RPMI8226 (cell line): Measurements from ENCODE around the gene ELOA.
"Not testable (repeated sequence)": the region's sequence is repeated elsewhere in the genome, so short reads cannot be mapped to it uniquely, and the experiment has no call there.

ENCODE experiments used
- DNase-seq: peaks from one replicate; pipeline ENCODE4 v3.0.0-alpha.2; 2015

ELOA gene

DNA sequence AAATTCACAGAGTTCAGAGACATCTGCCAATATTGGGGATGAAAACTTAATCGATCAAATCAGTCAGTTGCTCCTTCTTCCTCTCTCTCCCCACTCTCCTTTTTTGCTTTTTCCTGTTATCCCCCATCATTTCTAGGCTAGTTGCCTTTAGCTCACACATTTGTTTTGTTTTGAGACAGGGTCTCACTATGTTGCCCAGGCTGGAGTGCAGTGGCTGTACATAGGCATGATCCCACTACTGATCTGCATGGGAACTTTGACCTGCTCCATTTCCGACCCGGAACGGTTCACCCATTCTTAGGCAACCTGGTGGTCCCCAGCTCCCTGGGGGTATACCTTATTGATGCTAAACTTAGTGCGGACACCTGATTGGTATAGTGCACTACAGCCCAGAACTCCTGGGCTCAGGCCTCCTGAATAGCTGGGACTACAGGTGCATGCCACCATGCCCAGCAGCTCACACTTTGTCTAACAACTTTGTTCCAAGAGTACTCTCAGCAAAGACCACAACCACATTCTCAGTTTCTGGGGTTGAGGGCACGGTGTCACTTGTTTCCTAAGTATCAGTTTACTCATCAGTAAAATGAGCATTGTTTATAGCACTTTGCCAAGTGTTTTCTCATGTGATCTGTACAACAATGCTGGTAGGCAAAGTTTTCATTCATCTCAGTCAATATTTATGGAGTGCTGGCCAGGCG is 6.7 kb upstream of the ELOA start:
- DNase-seq, result no peak

DNA sequence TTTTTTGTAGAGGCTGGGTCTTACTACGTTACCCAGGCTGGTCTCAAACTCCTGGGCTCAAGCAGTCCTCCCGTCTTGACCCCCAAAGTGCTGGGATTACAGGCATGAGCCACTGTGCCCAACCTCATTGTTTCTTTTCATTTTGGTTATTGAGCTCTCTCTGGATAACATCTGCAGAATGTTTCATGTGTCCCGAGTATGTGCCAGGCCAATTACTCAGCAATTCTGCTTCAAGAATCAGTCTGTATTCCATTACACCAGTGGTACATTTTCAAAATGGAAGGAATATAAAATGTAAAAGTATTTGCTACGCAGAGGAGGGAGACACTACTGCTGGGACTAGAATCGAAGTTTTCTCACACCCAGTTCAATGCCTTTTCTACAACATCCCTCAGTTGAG is 1.7 kb upstream of the ELOA start:
- no peak for DNase-seq

DNA sequence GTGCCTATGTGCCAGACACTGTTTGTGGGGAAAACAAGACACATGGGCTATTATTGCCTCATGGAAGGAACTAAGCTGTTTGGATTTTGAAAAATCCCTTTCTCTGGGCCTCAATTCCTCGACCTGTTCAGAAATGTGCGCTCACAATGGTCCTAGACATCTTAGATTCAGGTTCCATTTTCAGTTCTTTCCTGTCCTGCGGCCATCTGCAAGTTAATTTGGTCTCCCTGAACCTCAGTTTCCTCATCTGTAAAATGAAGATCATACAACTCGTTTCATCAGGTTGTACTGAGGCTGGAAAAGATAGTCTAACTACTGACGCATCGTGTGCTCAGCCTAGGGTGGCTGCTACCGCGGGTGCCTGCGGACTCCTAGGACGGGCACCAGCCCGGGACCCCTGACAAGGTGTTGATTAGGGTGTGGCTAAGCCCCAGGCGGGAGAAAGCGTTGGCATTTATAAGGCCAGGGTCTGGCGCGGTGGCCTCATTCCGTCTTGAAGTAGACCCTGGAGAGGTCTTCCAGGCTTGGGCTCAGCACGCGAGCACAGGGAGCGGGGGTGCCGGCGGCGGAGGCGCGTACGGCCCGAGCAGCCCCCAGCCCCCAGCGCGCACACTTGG is 493 bp upstream of the ELOA start:
- DNase-seq, result no peak

DNA sequence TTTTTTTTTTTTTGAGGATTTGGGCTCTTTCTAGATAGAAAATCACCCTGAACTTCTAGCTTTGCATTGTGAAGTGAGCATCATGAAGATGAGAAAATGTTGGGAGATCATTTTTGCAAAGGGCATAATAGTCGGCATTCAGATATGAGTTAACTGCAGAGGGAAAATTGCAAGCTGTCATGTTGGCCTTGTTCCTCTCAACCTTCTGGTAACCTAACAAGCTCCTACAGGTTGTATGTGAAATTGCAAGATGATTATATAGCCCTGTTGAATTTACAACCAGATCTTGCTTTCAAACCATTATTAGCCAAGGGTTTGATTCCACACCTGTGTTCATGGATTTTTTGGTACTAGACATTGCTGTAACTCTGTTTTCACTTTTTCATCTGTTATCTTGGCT is 2.2 kb downstream of the ELOA start:
- peak; percentile 66 for DNase-seq

DNA sequence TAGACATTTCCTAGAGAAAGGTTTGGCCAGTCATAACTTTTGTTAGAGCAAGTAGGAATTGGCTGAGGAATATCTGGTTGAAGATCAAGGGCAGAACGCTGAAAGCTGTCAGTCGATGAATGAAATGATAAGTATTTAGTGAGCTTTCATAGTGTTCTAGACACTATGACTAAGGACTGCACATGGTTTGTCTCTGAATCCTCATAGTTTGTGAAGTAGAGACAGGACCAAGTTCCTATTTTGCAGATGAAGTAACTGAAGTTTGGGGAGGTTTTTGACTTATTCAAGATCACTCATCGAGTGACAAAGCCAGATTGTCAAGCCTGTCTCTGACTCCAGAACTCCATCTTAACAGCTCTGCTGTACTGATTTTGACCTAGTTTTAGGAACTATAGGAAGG is 4.7 kb downstream of the ELOA start:
- DNase-seq, result no peak

DNA sequence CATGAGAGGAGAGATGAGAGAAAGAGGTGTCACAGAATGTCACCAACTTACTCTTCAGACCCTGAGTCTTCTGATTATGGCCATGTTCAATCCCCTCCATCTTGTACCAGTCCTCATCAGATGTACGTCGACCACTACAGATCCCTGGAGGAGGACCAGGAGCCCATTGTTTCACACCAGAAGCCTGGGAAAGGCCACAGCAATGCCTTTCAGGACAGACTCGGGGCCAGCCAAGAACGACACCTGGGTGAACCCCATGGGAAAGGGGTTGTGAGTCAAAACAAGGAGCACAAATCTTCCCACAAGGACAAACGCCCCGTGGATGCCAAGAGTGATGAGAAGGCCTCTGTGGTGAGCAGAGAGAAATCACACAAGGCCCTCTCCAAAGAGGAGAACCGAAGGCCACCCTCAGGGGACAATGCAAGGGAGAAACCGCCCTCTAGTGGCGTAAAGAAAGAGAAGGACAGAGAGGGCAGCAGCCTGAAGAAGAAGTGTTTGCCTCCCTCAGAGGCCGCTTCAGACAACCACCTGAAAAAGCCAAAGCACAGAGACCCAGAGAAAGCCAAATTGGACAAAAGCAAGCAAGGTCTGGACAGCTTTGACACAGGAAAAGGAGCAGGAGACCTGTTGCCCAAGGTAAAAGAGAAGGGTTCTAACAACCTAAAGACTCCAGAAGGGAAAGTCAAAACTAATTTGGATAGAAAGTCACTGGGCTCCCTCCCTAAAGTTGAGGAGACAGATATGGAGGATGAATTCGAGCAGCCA is 8.0 kb downstream of the ELOA start:
- peak; percentile 74 for DNase-seq

DNA sequence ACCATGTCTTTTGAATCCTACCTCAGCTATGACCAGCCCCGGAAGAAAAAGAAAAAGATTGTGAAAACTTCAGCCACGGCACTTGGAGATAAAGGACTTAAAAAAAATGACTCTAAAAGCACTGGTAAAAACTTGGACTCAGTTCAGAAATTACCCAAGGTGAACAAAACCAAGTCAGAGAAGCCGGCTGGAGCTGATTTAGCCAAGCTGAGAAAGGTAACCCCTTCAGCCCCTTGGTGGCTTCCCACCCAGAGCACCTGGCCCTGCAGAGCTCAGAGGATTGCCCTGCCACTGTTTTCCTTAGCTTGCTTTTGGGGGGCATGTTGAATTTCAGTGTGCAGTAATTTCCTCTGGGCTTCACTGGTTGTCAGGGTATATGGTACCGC is 8.5 kb downstream of the ELOA start:
- no peak for DNase-seq

DNA sequence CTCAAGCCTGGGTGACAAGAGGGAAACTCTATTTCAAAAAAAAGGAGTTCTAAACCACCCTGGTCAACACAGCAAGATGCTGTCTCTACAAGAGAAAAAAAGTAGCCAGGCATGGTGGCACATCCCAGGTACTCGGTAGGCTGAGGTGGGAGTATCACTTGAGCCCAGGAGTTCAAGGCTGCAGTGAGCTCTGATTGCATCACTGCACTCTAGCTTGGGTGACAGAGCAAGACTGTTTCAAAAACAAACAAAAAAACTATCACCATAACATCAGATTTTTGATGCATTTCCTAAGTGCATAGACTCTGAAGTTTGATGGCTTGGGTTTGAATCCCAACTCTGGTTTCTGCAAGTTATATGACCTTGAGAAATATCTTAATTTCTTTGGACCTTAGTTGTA is 9.6 kb downstream of the ELOA start:
- DNase-seq, result no peak

DNA sequence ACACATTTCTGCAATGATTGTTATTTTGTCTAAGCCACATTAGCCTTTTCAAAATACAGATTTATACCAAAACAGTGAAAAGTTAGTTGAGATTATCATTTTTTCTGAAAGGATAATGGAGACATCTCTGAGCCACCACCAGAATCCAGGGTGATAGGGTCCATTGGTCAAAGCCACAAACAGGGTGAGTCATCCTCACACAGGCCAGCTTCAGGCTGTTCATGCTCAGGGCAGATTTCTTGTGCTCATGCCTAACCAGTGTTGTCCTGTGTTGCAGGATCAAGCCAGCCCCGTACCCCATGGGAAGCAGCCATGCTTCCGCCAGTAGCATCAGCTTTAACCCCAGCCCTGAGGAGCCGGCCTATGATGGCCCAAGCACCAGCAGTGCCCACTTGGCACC is 13.4 kb downstream of the ELOA start:
- DNase-seq, result no peak

DNA sequence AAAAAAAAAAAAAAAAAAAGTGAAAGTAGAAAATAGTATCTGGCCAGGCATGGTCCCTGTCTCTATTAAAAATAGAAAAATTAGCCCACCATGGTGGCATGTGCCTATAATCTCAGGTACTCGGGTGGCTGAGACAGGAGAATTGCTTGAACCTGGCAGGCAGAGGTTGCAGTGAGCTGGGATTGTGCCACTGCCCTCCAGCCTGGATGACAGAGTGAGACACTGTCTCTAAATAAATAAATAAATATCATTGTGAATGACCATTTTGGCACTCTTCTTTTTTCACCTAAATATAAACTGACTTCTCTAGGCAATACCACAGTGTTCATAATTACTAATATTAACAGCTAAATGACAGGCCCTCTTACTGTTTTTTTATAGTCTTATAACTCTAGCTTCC is 14.5 kb downstream of the ELOA start:
- no peak for DNase-seq

DNA sequence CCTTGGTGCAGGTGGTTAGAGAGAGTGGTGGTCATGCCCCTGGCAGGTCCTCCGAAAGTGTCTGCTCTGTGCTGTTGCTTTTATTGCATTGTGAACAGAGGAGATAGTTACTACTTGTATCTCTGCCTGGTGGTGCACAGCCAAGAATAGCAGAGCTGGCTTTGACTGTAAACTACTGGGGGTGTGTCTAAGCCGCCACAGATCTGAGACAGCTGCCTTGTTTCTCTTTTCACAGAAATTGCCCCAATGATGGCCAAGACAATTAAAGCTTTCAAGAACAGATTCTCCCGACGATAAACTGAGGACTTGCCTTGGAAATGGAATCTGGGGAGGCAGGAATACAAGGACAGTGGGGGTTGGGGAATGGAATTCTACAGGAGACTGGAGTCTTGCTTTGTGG is 16.0 kb downstream of the ELOA start:
- no peak for DNase-seq

DNA sequence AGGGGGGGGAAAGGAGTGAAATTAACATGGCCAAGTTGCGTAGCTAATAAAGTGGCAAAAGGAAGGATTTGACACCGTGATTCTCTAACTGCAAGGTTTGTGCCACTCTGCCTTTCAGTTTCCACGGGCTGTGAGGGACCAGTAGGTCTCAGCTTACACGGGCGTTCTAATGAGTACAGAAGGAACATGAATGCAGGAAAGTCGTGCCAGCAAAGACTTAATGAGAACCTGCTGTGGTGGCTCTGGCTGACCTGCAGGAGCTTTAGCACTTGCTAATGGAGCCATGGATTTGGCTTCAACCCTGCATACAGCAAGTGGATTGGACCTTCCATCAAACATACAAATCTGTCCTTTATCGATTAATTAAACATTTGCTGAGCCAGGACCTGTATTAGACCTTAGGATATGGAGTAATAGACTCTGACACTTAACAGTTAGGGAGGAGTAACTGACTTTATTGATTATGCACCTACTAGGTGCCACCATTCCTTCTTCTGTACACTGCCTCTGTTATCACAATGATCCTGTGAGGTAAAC is 19.8 kb downstream of the ELOA start:
- DNase-seq, result no peak

DNA sequence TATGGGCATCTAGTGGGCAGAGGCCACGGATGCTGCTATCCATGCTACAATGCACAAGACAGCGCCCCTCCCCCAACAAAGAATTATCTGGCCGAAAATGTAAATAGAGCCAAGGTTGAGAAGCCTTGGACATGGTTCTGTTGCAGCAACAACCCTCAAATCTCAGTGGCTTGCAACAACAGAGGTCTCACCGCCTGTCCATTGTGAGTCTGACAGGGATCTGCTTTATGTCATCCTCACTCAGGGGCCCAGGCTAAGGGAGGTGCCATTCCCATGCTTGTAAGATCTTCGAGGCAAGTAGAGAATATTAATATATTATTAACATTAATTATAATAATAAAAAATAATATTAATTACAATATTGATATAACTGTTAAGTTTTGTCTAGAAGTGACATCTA is 25.5 kb downstream of the ELOA start:
- DNase-seq, result no peak

DNA sequence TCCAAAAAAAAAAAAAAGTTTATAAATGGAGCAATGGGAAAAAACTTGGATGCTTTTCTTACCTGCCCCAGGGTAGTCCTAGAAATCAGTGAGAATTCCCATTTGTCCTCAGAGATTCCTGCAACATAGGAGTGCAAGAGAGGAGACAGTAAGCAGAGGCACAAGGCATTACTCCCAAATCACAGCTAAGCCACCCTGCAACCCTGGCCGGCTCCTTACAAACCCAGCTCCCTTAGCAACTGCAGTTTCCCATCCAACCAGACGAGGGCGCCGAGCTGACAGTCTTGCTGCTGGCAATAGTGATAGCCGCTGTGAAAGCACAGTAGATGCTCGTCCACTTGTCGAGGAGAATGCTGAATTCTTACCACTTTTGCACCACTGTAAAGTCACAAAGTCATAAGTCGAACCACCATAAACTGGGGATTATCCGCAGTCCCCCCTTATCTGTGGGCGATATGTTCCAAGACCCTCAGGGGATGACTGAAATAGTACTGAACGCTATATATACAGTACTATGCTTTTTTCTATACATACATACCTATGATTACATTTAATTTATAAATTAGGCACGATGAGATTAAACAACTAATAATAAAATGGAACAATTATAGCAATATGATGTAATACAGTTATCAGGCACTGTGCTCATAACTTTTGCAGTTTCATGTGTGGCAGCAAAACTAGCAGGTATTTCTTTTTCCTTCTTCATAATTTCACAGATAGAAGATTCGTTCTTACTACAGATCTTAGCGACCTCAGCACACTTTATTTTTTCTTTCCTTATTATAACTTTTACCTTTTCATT is 29.0 kb downstream of the ELOA start:
- DNase-seq, result peak; percentile 92

DNA sequence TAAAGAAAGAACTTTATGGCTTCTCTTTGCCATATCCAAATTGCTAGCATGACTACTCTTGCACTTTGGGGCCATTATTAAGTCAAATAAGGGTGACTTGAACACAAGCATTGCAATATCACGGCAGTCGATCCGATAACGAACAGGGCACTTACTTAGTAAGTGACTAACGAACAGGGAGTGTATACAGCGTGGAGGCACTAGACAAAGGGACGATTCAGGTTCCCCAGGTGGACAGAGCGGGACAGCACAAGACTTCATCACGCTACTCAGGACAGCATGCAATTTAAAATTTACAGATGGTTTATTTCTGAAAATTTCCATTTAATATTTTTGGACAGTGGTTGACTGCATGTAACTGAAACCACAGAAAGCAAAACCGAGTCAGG is 29.6 kb downstream of the ELOA start:
- DNase-seq, result no peak

DNA sequence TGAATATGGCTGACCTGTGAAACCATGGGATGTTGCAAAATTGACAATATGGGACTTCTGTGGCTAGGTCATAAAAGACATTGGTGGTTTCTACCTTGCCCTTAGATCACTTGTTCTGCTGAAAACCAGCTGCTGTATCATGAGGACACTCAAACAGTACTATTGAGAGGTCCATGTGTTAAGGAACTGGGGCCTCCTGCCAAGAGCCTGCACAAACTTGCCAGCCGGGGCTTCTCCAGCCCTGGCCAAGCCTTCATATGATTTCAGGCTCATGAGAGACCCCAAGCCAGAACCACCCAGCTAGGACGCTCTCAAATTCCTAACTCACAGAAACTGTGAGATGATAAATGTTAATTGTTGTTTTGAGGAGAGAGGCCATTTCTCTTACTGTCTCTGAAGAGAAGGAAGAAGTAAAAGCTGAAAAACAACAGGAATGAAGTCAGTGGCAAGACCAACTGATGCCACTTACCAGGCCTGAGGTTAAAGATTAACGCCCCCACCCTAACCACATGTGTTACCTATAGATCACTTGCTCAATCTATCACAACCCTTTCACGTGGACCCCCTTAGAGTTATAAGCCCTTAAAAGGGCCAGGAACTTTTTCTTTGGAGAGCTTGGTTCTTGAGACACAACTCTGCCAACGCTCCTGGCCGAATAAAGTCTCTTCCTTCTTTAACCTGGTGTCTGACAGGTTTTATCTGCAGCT is 31.1 kb downstream of the ELOA start:
- DNase-seq, result no peak

DNA sequence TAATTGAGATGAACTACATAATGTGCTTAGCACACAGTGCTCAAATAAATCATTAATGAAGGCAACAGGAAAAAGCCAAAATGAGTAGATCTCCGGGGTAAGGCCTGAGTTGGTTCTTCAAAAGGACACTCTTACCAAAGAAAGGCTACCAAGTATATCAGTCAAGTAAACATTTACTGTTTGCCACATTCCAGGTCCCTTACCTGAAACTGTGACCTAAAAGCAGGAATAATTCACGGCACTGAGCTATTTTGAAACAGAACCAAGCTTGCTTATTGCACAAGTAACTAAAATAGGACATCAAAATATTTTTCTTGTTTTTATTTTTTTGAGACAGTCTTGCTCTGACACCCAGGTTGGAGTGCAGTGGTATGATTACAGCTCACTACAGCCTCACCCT is 32.9 kb downstream of the ELOA start:
- no peak for DNase-seq

DNA sequence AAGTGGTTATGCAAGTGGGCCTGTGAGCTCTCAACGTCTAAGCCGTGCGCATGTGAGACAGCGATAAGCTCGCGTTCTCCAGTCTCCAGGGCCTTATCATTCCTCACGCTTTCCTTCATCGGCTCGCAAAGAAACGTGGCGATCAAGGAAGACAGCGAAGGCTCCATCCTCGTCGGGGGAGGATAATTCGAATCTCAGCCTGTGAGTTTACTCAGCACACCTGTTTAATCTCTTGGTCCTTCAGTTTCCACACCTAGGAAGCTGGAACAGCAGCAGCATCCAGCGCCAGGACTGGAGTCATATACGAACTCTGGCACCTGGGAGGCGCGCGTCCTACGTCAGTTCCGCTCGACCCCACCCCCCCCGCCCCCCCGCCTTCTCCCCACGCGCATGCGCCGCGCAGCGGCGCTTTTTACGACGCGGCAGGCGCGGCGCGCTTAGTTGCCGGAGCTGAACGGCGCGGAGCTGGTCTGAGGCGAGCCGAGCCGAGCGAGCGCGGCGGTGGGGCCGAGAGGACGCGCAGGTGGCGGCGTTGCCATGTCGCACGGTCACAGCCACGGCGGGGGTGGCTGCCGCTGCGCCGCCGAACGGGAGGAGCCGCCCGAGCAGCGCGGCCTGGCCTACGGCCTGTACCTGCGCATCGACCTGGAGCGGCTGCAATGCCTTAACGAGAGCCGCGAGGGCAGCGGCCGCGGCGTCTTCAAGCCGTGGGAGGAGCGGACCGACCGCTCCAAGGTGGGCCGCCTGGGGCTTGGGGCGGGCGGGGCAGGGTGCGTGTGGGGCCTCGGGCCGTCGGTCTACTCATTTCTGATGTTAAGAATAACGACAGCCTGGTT is 34.9 kb downstream of the ELOA start, which contains the start of gene PITHD1:
Gene PITHD1, plus strand, starts transcription at position 440 of the 836 bp plus-strand sequence. Its CDS starts 98 bp downstream, at position 538.
- peak; percentile 95 for DNase-seq

DNA sequence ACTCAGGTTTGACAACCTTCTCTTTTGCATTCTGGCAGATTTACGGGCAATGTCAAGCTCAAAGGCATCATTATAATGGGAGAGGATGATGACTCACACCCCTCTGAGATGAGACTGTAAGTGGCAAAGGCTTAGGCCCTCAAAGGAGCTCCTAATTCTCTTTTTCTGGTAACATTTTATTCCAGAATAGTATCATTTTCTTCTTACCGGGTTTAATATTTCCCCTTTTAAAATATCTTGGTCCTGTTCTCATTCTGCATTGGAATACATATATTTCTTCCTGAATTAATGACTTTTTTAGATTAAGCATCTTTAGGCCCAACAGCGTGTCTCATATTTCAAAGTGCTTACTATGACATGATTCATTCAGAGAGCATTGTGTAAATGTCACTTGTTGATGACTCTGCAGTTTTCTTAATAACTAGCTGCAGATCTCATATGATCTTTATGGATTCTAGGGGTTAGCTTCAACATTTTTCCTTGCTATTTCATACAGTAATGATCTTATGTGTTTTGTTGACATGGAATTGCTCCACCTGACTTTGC is 36.6 kb downstream of the ELOA start:
- DNase-seq, result no peak

DNA sequence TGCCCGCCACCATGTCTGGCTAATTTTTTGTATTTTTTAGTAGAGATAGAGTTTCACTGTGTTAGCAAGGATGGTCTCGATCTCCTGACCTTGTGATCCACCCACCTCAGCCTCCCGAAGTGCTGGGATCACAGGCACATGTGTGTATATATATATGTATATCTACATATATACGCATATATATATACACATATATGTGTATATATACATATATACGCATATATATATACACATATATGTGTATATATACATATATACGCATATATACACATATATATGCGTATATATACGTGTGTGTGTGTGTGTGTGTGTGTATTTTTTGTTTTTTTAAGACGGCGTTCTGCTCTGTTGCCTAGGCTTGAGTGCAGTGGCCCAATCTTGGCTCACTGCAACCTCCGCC is 39.9 kb downstream of the ELOA start:
- not testable (repeated sequence) for DNase-seq

DNA sequence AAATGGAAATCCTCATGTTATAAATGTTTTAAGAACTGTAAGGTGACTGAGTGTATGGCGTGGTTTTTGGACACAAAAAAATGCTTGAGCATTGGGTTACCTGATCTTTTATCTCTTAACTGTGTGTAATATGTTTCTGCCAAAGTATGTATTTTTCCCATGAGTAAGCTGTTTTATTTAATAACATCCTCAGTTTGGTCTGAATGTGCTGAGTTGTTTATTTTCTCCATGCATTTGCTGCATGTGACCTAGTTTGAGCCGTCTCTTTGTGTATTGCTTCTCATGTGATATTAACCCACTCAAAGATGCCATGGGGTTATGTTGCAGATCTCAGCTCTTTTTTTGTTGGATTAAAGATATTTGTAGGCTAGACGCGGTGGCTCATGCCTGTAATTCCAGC is 41.6 kb downstream of the ELOA start:
- DNase-seq, result no peak
